Natural killer cell (primary cell): ENCODE data around the gene EME1. TPM values are rescaled to one million over a fixed set of nuclear protein-coding genes. Genes with fewer than 3 reads are reported as not detected.

ENCODE experiments used
- ATAC-seq, 3 donors: fragments of 150-1000 bp in 2 of 3; fragments of 200-7000 bp in 1 of 3; cut with Tn5 transposase; 1 replicate in 1 of 3; 2 replicates in 2 of 3; pipeline ENCODE4 v1.10.0; 2021; ENCODE audit warnings: mild to moderate bottlenecking in 2 of 3, moderate library complexity in 2 of 3
- DNase-seq, 2 donors: peaks; one replicate each; pipeline versions ENCODE4 v3.0.0 to v3.0.0-alpha.2; 2013 to 2021; ENCODE audit warnings: mixed read lengths in 1 of 2
- H3K27ac ChIP-seq: one replicate; pipeline ENCODE4 v1.5.1; 2013; ENCODE audit warnings: mild to moderate bottlenecking, low read length
- H3K27me3 ChIP-seq: one replicate; pipeline ENCODE4 v1.6.1; 2013; ENCODE audit warnings: low read length; ENCODE audit not compliant: control insufficient read depth, insufficient read depth
- H3K36me3 ChIP-seq: one replicate; pipeline ENCODE4 v1.6.1; 2013; ENCODE audit warnings: low read length; ENCODE audit not compliant: control insufficient read depth, insufficient read depth
- H3K4me1 ChIP-seq: one replicate; pipeline ENCODE4 v1.6.1; 2013; ENCODE audit warnings: low read length; ENCODE audit not compliant: control insufficient read depth, insufficient read depth
- H3K4me3 ChIP-seq: one replicate; pipeline ENCODE4 v1.5.1; 2013; ENCODE audit warnings: low read length
- H3K9me3 ChIP-seq: one replicate; pipeline ENCODE4 v1.6.1; 2013; ENCODE audit warnings: low read length; ENCODE audit not compliant: control insufficient read depth, insufficient read depth
- H3K27ac Mint-ChIP-seq, 2 donors: one replicate each; pipeline ENCODE4 v1.8.0; 2022; ENCODE audit warnings: mild to moderate bottlenecking in 2 of 2, mixed read lengths in 2 of 2, moderate library complexity in 1 of 2
- H3K27me3 Mint-ChIP-seq, 2 donors: one replicate each; pipeline ENCODE4 v1.8.0; 2022; ENCODE audit warnings: low read depth in 2 of 2, mixed read lengths in 2 of 2
- H3K36me3 Mint-ChIP-seq: one replicate; pipeline ENCODE4 v1.8.0; 2022; ENCODE audit warnings: mixed read lengths
- H3K4me1 Mint-ChIP-seq, 2 donors: one replicate each; pipeline ENCODE4 v1.8.0; 2022; ENCODE audit warnings: mixed read lengths in 2 of 2
- H3K4me3 Mint-ChIP-seq: one replicate; pipeline ENCODE4 v1.8.0; 2022; ENCODE audit warnings: mild to moderate bottlenecking, moderate library complexity, mixed read lengths
- H3K9me3 Mint-ChIP-seq, 2 donors: one replicate each; pipeline ENCODE4 v1.8.0; 2022; ENCODE audit warnings: mixed read lengths in 2 of 2
- WGBS: methylation state at CpG from one replicate; pipeline ENCODE4 v1.1.7; 2013; ENCODE audit warnings: missing lambda C conversion rate; ENCODE audit not compliant: insufficient coverage; 5-methylcytosine and 5-hydroxymethylcytosine counted together
- intact Hi-C: fragments of 100-400 bp; cut with micrococcal nuclease; formaldehyde crosslinking; loops from one replicate; pipeline ENCODE4 v1.14.2; 2022
- total RNA-seq, 4 donors: library from RNA; stranded (reverse); fragments of 120-200 nt in 1 of 4; gene quantifications; one replicate each; pipeline versions ENCODE4 v1.2.3 to v1.2.4, GENCODE V29; 2013 to 2022
- TF ChIP-seq, protein P1 (sequence below): fragments of 200-600 bp; IDR thresholded peaks from one replicate; pipeline ENCODE4 v1.8.0; 2022; ENCODE audit warnings: antibody characterized with exemption

The EME1 gene
- total RNA-seq, 3 donors from 2014 or later (not counting 1 experiment from before 2014, with no cell fraction given) = 2.4 to 3.2 (median 2.9) TPM

DNA sequence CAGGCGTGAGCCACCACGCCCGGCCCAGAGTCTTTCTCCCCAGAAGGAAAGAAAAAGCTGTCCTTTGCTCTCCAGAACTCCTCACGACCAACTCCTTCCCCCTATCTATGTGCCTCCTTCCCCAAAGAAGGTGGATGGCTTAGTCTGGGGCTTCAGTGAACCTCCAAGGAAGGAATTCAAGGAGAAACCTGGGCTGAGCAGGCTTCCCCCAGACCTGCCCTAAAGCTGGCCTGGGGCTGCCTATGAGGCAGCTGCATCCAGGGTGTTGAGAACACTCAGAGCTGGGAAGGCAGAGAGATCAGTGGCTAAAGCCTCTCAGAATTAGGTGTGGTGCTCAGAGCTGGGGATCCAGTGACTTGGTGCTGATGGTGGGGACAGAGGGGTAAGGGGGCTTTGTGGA is 56.8 kb downstream of the EME1 start:
- TF ChIP-seq, protein P1, sequence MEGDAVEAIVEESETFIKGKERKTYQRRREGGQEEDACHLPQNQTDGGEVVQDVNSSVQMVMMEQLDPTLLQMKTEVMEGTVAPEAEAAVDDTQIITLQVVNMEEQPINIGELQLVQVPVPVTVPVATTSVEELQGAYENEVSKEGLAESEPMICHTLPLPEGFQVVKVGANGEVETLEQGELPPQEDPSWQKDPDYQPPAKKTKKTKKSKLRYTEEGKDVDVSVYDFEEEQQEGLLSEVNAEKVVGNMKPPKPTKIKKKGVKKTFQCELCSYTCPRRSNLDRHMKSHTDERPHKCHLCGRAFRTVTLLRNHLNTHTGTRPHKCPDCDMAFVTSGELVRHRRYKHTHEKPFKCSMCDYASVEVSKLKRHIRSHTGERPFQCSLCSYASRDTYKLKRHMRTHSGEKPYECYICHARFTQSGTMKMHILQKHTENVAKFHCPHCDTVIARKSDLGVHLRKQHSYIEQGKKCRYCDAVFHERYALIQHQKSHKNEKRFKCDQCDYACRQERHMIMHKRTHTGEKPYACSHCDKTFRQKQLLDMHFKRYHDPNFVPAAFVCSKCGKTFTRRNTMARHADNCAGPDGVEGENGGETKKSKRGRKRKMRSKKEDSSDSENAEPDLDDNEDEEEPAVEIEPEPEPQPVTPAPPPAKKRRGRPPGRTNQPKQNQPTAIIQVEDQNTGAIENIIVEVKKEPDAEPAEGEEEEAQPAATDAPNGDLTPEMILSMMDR = no peak
- H3K36me3 ChIP-seq = no peaks in the 10 kb centered on the region
- Mint-ChIP-seq H3K36me3 (no peaks in the 10 kb centered on the region), H3K9me3 (no peaks in the 10 kb centered on the region), H3K27me3 (no peaks in the 10 kb centered on the region), H3K4me3 (no peak overlapping the region), H3K4me1 (peaks cover 12 to 19% of the 10 kb centered on the region in 2 donors), H3K27ac (no peak overlapping the region)
- H3K9me3 ChIP-seq = no peaks in the 10 kb centered on the region
- H3K27ac ChIP-seq = no peak overlapping the region
- H3K27me3 ChIP-seq = no peaks in the 10 kb centered on the region
- no peak for ATAC-seq
- H3K4me1 ChIP-seq = peaks cover 30% of the 10 kb centered on the region
- intact Hi-C loops = no loop called here
- no peak overlapping the region for H3K4me3 ChIP-seq
- 88% methylated on average over 4 of the region's 4 CpGs for WGBS
- no peak for DNase-seq

Other genes starting within 250 kb of the EME1 start
- gene SAMD14, start 243.1 kb upstream of the EME1 start, total RNA-seq = 1 to 10 TPM; 1.1 to 2.1 (median 1.5) TPM
- gene PPP1R9B, start 222.6 kb upstream of the EME1 start, total RNA-seq = 100 to 1,000 TPM; 124 to 162 (median 135) TPM
- gene SGCA, start 207.2 kb upstream of the EME1 start, total RNA-seq = not detected
- gene COL1A1, start 171.6 kb upstream of the EME1 start, total RNA-seq = 1 to 10 TPM; 2.3 to 7.5 (median 2.6) TPM
- not detected for gene TMEM92, start 98.8 kb upstream of the EME1 start, total RNA-seq
- gene XYLT2, start 27.1 kb upstream of the EME1 start, total RNA-seq = 10 to 100 TPM; 16.3 to 25.4 (median 18.6) TPM
- 10 to 100 TPM; 16.4 to 36.6 (median 31.3) TPM for gene MRPL27, start within 50 bp of the EME1 start, total RNA-seq
- gene LRRC59, start 24.3 kb downstream of the EME1 start, total RNA-seq = 10 to 100 TPM; 55.6 to 62.7 (median 56.0) TPM
- gene ACSF2, start 53.0 kb downstream of the EME1 start, total RNA-seq = 10 to 100 TPM; 24.2 to 40.6 (median 25.8) TPM
- gene CHAD, start 95.7 kb downstream of the EME1 start, total RNA-seq = under 1 TPM in 1 of 3 donors, not detected in 2; 0.60 TPM
- 10 to 100 TPM; 49.0 to 71.3 (median 56.5) TPM for gene RSAD1, start 105.6 kb downstream of the EME1 start, total RNA-seq
- 1 to 10 TPM in 1 of 3 donors, under 1 TPM in 2; 0.26 to 4.9 (median 0.70) TPM for gene MYCBPAP, start 135.2 kb downstream of the EME1 start, total RNA-seq
- gene EPN3, start 159.5 kb downstream of the EME1 start, total RNA-seq = not detected
- gene SPATA20, start 173.9 kb downstream of the EME1 start, total RNA-seq = 10 to 100 TPM; 30.7 to 45.5 (median 32.5) TPM
- gene CACNA1G, start 187.5 kb downstream of the EME1 start, total RNA-seq = not detected